ENCODE results near the gene GGT6.
A peak's percentile ranks its signal among the peaks of the same experiment; 100 is the strongest.
"Not testable (repeated sequence)": the region's sequence is repeated elsewhere in the genome, so short reads cannot be mapped to it uniquely, and the experiment has no call there.

Gene GGT6

GRCh38 chr17:4560421-4560820 is at the start of gene GGT6:
TSS of gene GGT6 (minus strand) at chr17:4560577. CDS start at chr17:4560521, 56 bp downstream.
- DNase-seq, result no peak

- DNase-seq, result no peak
Observed at GRCh38 chr17:4610162-4610561, 49.8 kb upstream of the GGT6 start.

- no peak for DNase-seq
Observed at GRCh38 chr17:4609761-4610160, 49.4 kb upstream of the GGT6 start.

GRCh38 chr17:4607773-4608187 is 47.4 kb upstream of the GGT6 start:
- DNase-seq, result no peak

- DNase-seq, result no peak
Observed at GRCh38 chr17:4607261-4607741, 46.9 kb upstream of the GGT6 start.

GRCh38 chr17:4605826-4606225 is 45.4 kb upstream of the GGT6 start:
- no peak for DNase-seq

- DNase-seq, result not testable (repeated sequence)
Observed at GRCh38 chr17:4604736-4605135, 44.4 kb upstream of the GGT6 start.

GRCh38 chr17:4604111-4604644 is 43.8 kb upstream of the GGT6 start:
- no peak for DNase-seq

- no peak for DNase-seq
Observed at GRCh38 chr17:4602041-4602440, 41.7 kb upstream of the GGT6 start.

- no peak for DNase-seq
Observed at GRCh38 chr17:4601326-4601725, 40.9 kb upstream of the GGT6 start.

- DNase-seq, result no peak
Observed at GRCh38 chr17:4600563-4600962, 40.2 kb upstream of the GGT6 start.

- DNase-seq, result no peak
Observed at GRCh38 chr17:4599505-4600281, 39.3 kb upstream of the GGT6 start.

- no peak for DNase-seq
Observed at GRCh38 chr17:4598776-4599504, 38.6 kb upstream of the GGT6 start.

GRCh38 chr17:4597975-4598374 is 37.6 kb upstream of the GGT6 start:
- DNase-seq, result no peak

- DNase-seq, result no peak
Observed at GRCh38 chr17:4596636-4597380, 36.4 kb upstream of the GGT6 start.

GRCh38 chr17:4595685-4596342 is 35.4 kb upstream of the GGT6 start:
- not testable (repeated sequence) for DNase-seq

- DNase-seq, result peak; percentile 44 to 48
Observed at GRCh38 chr17:4594931-4595684, 34.7 kb upstream of the GGT6 start.

GRCh38 chr17:4594406-4594805 is 34.0 kb upstream of the GGT6 start:
- DNase-seq, result no peak

- DNase-seq, result no peak
Observed at GRCh38 chr17:4593021-4593421, 32.6 kb upstream of the GGT6 start.

- DNase-seq, result no peak
Observed at GRCh38 chr17:4592240-4593005, 32.0 kb upstream of the GGT6 start.

- no peak for DNase-seq
Observed at GRCh38 chr17:4591529-4591928, 31.2 kb upstream of the GGT6 start.

All from activated CD4-positive, alpha-beta T cell treated with anti-CD3 and anti-CD28 coated beads, Interleukin-2, amount 50 U/mL, for 48 hours (primary cell).